Stimulated activated CD4-positive, alpha-beta T cell treated with anti-CD3 and anti-CD28 coated beads, Interleukin-15, amount 100 ng/mL, for 1 hour (primary cell): ENCODE measurements around the gene MIEF2.
"Not testable (repeated sequence)": the region's sequence is repeated elsewhere in the genome, so short reads cannot be mapped to it uniquely, and the experiment has no call there.

Experiments
- DNase-seq, 2 donors: peaks; one replicate each; pipeline ENCODE4 v3.0.0-alpha.2; 2020; ENCODE audit warnings: low read depth in 1 of 2, low spot score in 1 of 2

Gene MIEF2, protein sequence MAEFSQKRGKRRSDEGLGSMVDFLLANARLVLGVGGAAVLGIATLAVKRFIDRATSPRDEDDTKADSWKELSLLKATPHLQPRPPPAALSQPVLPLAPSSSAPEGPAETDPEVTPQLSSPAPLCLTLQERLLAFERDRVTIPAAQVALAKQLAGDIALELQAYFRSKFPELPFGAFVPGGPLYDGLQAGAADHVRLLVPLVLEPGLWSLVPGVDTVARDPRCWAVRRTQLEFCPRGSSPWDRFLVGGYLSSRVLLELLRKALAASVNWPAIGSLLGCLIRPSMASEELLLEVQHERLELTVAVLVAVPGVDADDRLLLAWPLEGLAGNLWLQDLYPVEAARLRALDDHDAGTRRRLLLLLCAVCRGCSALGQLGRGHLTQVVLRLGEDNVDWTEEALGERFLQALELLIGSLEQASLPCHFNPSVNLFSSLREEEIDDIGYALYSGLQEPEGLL

DNA sequence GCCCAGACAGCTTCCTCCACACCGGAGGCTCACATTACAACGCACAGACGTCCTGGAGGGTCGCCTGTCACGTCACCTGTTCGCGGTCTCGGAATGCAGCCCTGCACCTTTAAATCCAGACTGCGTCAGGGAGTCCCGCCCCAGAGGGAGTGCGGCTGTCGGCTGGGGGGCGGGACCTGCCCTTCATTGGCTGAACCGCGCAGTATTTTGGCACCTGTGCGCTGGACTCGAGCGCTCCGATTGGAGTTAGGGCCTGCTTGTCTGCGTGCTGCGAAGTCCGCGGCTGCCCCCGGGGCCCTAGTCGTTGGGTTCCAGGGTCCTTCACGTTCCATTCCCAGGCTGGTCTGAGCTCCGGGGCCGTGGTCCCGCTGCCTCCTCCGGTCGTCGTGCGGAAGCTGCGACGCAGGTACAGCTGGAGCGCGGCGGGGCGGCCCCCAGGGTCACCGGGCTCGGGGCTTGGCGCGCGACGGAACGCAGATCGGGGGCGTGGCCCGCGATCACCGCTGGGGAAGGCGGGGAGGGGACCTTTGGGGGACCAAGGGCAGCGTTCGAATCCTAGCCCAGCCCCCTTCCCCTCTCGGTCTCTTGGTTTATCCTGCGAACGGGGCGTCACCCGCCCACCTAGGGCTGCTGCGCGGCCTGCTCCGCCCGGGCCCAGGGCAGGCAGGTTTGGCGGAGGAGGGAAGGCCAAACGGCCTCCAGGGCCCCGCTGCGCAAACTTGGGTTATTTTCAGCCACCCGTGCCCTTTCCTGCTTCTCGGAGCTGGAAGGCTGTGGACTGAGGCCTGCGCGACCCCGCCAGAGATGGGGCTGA lies at the start of gene MIEF2:
TSS of gene MIEF2 (plus strand) at position 331 of the 814 bp plus-strand sequence. CDS start 2,059 bp downstream, outside the sequence.
- peak; percentile 78 to 86 for DNase-seq

DNA sequence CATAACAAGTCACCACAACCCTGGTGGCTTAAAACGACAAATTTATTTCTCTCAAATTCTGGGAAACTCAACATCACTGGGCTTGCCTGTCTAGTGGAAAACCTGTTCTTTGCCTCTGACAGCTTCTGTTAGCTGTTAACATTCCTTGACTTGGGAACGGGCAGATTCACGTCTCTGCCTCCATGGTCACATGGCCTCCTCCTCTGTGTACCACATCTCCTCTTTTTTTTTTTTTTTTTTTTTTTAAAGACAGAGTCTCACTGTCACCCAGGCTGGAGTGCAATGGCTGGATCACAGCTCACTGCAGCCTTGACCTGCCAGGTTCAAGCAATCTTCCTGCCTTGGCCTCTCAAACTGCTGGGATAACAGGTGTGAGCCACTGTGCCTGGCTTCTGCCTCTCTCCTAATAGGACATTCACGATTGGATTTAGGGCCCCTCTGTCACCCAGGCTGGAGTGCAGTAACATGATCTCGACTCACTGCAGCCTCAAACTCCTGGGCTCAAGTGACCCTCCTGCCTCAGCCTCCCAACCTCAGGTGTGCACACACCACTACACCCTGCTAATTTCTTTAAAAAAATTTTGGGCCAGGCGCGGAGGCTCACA lies 46.7 kb upstream of the MIEF2 start:
- no peak for DNase-seq

DNA sequence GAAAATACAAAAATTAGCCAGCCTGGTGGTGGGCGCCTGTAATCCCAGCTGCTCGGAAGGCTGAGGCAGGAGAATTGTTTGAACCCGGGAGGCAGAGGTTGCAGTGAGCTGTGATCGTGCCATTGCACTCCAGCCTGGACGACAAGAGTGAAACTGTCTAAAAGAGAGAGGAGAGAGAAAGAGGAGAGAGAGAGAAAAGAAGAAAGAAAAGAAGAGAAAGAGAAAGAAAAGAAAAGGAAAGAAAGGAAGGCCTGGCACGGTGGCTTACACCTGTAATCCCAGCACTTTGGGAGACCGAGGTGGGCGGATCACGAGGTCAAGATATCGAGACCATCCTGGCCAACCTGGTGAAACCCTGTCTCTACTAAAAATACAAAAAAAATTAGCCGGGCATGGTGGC lies 43.6 kb upstream of the MIEF2 start:
- DNase-seq, result not testable (repeated sequence)

DNA sequence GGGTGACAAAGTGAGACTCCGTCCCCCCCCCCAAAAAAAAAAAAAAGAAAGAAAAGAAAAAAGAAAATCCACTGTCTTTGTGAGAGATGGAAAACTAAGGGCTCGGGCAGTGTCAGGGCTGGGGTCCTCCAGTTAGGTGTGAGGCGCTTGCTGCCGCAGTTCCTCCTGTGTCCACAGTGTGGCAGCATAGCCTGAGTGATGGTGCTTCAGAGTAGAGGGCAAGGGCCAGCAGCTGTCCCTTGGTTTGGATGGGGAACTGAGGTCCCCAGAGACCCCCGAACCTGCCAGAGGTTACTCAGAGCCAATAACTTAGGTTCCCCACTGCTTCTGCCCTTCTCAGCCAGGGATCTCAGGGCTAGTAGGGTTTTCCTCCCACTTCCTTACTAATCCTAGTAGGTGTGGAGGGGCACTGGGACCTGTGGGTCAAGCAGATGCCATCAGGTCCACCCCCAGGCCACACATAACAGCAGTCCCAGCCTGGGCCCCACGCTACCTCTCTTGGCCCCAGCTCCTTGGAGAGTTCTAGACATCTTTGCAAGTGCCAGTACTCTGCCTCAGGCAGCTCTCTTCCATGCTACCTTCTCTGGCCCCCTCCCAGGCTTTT lies 42.9 kb upstream of the MIEF2 start:
- DNase-seq, result peak; percentile 49 to 57

DNA sequence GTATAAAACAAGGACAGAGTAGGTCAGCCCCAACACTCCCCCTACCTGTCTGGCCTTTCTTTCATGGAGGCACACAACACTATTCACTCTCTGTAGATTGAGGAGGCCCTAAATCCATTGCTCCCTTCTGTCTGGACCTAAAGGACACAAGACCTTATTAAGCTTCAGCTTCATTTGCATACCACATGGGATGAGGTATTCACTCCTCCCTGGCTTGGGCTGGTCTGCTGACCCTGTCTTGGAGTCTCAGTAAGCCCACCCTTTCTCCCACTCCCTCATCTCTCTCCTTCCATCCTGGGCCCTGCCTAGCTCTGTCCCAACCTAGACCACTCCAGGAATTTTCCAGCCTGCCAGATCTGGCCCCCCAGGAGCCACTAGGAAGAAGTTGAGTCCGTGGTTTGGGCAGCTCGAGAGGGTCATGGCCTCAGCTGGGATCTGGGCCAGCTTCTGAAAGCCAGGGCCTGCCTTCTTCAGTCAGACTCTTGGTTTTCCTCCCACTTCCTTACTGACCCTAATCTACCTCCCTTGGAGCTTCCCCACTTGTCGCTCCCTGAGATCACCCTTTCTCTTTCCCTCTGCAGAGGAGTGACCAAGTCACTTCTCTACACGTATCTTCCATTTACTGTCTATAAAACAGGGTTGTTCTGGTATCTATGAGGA lies 41.6 kb upstream of the MIEF2 start:
- no peak for DNase-seq

DNA sequence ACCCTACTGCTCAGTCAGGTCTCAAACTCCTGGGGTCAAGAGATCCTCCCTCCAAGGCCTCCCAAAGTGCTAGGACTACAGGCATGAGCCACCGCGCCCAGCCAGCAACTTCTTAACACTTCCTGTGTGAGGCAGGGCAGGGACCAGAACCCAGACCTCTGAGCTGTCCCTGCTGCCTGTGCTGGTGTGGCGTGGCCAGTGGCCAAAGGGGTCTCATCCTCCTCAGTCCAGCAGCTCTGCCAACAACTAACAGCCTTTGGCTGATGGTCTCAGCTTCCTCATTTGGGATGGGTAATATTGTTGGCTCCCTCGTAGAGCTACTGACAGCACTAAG lies 36.4 kb upstream of the MIEF2 start:
- no peak for DNase-seq

DNA sequence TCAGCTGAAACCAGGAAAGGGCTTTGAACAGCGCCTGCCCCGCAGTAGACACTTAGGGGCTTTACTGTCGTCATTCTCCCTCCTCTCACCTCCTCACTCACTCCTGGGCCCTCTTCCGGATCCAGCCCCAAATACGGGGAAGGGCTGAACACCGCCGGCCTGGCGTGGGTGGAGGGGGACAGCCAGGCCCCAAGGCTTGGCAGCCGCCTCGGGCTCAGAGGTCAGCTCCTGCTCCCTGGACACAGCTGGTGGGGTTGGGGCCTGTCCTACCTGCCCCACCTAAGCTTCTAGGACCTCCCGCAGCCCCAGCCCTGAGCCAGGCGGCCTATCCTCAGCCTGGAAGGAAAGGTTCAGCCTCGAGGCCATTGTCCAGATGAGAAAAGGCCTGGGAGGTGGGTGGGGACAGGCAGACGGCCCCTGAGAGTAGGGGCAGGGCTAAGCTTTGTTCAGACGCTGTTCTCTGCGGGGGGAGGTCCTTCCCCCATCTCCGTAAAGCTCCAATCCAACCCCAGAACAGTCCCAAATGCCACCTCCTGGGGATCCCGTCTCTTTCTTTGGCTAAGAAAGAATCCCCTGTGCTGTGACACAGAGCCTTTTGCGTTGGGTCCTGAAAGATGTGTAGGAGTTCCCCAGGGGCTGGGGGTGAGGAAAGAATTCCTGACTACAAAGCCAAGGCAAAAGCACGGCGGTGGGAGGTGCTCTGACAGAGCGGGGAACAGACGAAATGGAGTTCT lies 35.9 kb upstream of the MIEF2 start:
- no peak for DNase-seq

DNA sequence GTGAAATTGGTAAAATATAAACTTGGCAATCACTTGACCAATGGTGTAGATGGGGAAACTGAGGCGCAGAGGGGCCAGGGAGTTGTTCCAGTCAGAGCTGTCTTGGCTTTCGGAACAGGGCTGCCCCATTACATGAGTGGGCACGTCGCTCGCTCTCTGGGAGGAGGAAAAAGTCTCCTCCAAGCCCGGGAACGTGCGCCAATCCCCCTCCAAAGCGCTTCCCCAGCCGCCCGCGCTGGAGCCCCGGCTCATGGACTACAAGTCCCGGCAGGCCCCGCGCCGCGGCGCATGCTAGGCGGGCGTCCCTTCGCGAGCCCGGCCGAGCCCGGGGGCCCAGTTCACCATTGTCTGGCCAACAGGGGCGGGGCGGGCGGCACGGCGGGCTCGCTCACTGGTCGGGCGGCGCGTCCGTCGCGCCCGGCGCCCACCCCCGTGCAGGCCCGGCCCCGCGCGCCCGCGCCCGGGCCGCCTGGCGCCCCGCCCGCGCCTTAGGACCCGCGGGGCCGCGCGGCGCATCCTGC lies 35.3 kb upstream of the MIEF2 start, which contains the start of gene LLGL1:
TSS of gene LLGL1 (plus strand) at position 515 of the 521 bp plus-strand sequence. CDS start 48 bp downstream, outside the sequence.
- DNase-seq, result peak; percentile 92 to 94

DNA sequence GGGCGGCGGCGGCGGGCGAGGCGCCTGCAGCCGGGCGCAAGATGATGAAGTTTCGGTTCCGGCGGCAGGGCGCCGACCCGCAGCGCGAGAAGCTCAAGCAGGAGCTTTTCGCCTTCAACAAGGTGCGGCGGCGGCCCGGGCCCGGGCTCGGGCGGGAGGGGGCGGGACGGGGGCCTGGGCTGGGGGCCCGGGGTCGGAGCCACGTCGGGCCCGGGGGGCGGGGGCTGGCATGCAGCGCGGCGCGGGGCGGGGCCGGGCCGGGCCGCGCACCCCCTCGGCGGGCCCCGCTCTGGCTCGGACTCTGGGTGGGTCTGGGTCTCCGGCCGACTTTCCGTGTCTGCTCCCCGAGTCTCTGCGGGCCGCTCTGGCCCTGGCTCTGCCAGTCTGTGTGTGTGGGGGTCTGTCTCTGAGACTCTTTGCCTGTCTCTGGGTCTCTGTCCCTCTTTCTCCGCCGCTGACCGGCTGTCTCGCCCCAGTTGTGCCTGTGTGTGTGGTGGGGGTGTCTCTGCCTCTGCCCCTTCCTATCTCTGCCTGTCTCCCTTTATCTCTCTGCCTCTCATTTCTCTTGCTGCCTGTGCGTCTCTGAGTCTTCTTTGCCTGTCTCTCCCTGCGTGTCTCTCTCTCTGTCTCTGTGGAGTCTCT lies 34.7 kb upstream of the MIEF2 start:
- DNase-seq, result no peak

DNA sequence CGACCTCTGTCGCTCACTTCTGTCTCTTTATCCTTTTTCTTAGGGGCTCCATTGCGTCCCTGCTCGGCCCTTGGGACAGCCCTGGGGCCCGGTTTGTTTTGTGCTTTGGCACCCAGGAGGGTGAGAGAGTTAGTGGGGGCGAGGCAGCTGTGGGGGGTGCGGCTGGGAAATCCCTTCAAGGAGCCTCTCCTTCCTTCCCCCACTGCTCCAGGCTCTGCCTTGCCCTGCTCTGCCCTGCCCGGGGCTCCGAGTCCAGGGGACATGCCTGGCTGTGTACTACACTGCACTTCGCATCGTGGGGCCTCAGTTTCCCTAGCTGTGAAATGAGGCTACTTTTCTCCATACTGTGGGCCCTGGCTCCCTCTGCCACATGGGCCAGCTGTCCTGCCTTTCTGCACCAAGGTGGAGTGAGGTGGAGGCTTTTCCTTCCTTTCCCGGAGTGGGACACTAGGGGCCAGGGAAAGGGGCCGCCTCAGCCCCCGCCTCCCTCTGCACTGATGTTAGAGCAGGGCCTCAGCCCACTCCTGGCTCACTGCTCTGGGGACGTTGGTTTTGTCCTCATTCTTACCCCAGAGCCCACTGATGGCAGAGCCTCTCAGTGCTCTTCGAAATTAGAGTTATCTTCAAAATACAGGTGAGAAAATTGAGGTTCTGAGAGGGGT lies 34.0 kb upstream of the MIEF2 start:
- DNase-seq, result no peak

DNA sequence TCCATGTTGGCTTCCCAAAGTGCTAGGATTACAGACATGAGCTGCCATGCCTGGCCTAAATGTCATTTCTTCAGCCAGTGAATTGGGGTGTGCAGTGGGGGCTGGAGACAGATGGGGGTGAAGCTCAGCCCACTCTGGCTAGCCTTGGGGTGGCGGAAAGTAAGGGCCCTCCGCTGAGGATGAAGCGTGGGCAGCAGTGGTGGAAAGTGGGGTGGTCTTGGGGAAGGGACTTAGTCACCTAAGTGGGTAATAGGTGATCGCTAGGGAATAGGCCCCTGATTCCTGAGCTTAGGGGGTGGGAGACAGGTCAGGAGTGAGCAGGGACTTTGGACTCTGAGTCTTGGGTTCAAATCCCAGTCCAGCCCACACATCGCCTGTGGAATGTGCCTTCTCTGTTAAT lies 32.8 kb upstream of the MIEF2 start:
- DNase-seq, result no peak

DNA sequence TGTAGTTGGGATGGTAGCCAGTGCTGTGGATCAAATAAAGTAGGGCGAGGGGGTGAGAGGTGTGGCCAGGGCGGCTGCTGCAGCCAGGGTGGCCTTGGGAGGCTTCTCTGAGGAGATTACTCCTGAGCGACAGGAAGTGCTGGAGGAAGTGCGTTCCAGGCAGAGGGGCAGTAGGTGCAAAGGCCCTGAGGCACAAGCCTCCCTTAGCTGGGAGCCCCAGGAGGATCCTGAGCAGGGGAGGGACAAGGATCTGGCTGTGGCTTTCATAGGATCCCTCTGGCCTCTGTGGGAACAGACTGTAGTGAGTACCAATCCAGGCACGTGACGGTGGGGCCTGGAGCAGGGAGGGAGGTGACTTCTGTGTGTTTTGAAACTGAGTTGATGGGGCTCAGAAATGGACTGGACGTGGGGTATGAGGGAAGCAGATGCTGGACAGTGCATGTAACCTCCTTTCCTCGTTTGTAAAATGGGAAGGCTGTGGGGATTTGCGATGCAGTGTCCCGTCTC lies 32.2 kb upstream of the MIEF2 start:
- no peak for DNase-seq

DNA sequence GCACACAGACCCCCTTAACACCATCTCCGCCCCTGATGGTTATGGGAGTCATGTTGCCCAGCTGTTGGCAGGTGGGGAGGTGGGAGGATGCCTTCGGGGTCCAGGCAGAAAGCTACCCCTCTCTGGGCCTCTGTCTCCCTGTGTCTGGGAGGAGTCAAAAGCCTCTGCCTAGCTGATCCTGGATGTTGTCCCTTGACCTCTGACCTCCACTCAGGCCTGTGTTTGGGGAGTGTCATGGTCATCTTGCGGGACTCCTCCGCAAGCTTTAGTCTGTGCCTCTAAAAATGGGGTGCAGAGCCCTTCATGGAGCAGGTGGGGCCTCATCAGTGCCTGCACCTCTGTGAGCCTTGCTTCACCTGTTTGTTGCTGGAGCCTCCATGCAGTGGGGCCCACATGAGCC lies 31.2 kb upstream of the MIEF2 start:
- no peak for DNase-seq

DNA sequence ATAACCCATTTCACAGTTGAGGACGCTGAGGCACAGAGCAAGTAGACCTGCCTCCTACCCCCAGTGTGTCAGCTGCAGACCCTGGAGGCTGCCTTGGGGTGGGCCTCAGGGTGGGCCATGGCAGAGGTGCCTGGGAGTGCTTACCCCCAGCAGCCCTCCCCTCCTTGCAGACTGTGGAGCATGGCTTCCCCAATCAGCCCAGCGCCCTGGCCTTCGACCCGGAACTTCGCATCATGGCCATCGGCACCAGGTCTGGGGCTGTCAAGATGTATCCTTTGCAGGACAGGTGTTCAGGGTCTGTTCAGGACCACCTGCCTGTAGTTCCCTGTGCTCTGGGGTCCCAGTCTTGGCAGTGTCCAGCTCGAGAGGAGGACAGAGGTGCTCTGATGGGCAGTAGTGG lies 30.7 kb upstream of the MIEF2 start:
- no peak for DNase-seq

DNA sequence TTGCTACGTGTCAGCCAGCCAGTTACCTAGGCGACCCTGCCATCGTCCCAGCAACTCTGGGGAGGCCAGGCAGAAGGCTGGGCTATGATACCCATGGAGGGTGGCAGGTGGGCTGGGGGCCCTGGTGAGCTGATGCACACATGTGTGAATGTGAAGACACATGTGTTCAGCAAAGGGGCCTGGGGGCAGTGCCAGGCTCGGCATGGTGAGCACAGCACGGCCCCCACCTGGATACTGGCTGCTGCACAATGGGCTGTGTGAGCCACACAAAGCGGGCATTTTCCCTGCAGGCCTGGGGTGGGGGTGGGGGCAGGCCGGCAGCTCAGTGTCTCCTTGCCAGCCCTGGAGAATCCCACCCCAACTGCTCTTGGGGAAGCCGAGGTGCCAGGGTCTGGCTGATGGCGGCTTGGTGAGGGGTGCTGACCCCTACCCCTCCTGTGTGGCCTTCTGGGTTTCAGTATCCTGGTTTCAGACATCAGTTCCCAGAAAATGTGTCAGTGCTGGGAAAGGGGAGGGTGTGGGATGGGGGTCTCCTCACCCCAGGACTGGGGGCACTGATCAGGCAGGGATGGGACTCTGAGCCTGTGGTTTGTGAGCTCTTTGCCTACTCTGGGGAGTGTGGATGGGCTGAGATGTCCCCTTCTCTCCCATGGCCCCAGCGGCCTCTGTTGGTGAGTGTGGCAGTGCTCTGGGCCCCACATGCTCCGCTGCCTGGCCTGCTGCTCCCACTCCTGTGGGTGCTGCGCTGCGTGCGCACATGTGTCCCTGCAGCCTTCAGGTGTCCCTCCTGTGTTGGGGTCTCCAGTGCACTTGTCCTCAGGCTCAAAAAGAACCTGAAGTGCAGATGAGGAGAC lies 29.9 kb upstream of the MIEF2 start:
- no peak for DNase-seq

DNA sequence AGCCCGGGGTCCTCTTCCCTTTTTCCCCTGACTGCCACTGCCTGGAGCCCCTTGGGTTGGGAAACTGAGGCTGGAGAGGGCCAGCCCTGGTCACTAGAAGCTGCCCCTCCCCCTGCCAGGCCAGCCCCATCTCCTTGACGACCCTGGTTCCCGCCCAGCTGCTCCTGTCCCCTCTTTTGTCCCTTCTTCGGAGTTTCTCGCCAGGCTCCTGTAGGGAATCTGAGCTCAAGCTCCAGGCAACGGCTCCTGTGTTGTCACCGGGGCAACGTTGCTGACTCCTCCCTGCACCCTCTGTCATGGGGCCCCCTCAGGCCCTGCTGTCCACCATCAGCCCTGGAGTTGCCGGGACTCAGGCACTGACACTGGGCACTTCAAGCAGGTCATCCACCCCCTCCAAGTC lies 29.3 kb upstream of the MIEF2 start:
- no peak for DNase-seq

DNA sequence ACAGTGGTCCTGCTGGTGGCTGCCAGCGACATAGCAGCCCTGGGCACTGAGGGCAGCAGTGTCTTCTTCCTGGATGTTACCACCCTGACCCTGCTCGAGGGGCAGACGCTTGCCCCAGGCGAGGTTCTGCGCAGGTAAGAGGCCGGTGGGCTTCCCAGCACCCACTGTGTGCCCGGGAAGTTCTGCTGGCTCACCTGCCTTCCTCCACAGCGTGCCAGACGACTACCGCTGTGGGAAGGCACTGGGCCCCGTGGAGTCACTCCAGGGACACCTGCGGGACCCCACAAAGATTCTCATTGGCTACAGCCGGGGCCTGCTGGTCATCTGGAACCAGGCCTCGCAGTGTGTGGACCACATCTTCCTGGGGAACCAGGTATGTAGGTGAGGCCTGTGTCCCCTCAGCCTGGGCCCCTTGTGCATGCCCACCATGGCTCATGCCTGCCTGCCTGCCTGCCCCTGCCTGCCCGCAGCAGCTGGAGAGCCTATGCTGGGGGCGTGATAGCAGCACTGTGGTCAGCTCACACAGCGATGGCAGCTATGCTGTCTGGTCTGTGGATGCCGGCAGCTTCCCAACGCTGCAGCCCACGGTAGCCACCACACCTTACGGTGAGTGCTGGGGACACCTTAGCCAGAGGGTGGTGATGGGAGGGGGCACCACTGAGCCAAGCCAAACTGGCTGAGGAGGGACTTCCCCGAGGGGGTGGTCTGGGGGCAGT lies 26.5 kb upstream of the MIEF2 start:
- DNase-seq, result no peak
